A172 (cell line): ENCODE measurements around the gene NAA16. TPM values are rescaled to one million over a fixed set of nuclear protein-coding genes. Genes with fewer than 3 reads are reported as not detected.

Experiments used
- DNase-seq: peaks from one replicate; pipeline ENCODE4 v3.0.0-alpha.2; 2015; ENCODE audit warnings: low spot score
- total RNA-seq: library from RNA; depleted of rRNA; stranded (reverse); fragments of >200 nt; shearing (Covaris generic); gene quantifications from 2 replicates; pipeline ENCODE4 v1.2.3, GENCODE V29; 2014

NAA16 gene
- total RNA-seq, 1 experiment from 2014 or later: 16.9 TPM

DNA sequence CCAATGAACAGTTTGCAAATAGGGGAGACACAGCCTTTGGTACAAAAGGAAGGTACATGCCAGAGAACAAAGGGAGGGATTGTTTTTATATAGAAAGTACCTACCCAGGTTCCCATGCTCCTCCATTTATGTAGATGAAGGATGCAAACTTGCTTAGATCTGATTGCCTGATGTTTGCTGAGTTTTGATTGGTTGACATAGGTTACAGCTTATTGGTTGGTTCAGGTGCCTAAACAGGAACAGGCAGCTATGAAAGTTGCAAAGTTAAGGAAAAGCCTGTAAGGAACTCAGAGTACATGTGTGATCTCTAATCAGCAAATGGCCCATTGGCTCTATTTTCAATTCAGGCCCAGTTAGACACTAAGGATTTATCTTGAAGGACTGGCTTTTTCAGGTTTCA lies 6.5 kb upstream of the NAA16 start:
- DNase-seq: no peak

- peak; percentile 11 for DNase-seq
These were observed 4.6 kb upstream of the NAA16 start for GRCh38 chr13:41306271-41307145.

DNA sequence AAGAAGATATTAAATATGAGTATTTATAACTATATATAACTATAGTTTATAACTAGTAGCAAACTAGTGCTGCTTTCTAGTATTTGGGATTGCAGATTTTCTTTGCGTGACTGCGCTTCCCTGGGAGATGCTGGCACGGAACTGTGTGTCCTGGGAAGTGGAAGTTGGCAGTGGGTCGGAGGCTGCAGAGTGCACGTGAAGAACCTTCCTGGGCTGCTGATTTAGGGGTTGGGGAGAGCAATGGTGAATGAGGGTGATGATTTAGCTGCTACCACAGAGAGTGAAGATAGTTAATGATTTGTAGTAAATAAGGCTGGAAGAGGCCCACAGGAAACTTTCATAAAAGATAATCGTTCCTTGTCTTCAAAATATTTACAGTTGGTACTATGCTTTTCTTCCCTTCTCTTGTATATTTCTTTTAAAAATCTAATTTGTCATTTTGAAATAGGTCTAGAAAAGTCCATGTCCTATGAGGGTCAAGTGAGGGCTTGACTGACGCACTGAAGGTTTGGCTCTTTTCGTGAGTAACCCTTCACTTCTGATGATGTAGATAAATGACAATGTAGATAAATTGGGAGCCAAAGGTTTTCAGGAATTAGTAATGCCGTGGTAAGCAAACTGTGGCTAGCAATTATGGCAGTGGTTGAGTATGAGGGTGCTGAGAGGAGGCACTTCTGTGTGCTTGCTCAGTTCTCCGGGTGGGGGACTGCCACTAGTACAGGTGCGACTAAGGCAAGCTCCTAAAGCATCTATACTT lies 3.0 kb upstream of the NAA16 start:
- DNase-seq: no peak

- peak; percentile 8 for DNase-seq
These were observed 524 bp downstream of the NAA16 start for GRCh38 chr13:41311406-41312175.

- peak; percentile 25 for DNase-seq
These were observed 1.1 kb downstream of the NAA16 start for GRCh38 chr13:41312176-41312500.

DNA sequence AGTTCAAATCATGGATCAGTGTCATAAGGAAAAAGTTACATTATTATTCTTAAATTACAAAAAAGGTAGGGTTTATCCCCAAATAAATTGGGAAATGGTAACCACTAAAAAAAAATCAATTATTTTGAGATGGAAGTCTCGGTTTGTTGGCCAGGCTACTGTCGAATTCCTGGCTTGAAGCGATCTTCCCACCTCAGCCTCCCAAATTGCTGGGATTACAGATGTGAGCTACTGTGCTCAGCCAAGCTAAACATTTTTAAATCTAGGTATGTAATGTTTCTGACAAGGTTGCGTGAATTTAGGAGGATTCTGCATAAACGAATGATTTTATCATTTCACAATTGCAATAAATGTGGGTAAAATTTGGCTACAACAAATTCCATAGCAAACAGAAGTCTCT lies 2.0 kb downstream of the NAA16 start:
- no peak for DNase-seq

DNA sequence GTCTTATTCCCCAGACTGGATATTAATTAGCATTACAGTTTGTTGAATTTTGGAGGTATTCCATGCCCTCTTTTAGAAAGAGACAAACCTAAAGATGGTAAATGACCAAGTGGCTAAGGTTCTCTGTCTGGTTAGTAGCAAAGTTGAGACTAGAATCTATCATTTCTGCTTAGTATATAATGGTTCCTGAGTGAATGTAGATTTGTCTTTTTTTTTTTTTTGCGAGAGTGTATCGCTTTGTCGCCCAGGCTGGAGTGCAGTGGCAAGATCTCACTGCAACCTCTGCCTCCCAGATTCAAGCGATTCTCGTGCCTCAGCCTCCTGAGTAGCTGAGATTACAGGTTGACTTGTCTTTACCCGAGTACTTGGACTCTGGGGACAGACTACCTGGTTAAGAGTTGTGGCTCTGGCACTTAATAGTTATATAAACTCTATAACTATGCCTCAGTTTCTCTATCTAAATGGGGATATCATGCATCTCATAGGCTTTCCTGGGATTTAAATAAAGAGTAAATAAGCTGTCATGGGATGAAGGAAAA lies 2.7 kb downstream of the NAA16 start:
- DNase-seq: no peak

DNA sequence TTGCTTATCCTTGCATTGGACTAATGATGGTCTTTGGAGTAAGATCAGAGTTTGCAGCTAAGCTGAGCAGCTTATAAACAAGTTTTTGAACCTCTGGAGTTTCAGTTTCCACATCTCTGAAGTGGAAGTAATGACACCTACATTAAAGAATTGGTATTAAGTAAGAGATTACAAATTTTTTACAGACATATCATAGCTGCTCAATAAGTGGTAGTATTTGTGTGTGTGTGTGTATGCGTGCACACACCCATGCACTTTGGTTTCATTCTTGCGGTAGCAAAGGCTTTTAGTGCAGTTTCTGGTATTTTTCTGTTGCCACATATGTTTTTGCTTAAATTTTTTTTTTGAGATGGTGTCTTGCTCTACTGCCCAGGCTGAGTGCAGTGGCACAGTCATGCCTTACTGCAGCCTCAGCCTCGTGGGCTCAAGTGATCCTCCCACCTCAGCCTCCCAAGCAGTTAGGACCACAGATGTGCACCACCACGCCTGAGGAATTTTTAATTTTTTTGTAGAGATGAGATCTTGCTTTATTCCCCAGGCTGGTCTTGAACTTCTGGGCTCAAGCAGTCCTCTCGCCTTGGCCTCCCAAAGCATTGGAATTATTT lies 4.5 kb downstream of the NAA16 start:
- DNase-seq: no peak

DNA sequence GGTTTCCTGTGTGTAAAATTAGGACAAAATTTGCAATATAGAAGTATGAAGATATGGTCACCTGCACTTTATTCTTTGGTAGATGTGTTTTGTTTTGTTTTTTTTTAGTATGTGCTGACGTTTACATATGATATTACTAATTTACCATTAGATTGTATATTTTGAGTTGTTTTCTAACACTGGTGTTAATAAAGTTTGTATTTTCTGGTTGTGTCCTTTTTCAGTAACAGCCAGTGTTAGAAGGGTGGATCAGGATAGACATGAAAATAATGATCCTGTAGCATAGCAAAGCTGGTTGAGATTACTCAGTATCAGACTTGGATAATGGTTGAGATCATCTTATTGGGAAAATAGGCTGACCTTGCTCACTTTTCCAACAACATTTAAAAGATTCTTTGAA lies 6.2 kb downstream of the NAA16 start:
- no peak for DNase-seq

DNA sequence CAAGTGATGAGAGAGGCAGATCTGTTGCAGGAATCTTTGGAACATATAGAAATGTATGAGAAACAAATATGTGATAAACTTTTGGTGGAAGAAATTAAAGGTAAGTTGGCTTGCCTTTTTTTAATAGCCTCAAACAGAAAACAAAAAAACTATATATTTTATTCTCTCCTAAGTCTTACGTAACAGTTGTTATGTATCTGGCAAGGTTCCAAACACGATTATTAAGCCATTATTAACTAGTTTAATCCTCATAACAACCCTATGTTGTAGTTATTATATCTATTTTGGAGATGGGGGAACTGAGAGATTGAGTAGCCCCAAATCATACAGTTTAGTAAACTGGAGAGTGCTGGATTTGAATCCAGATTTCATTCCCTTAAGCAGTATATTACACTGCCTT lies 14.7 kb downstream of the NAA16 start:
- no peak for DNase-seq

GRCh38 chr13:41326661-41327060 lies 15.6 kb downstream of the NAA16 start:
- no peak for DNase-seq

- DNase-seq: no peak
These were observed 17.1 kb downstream of the NAA16 start for GRCh38 chr13:41327994-41328790.

GRCh38 chr13:41332829-41333228 lies 21.8 kb downstream of the NAA16 start:
- DNase-seq: no peak

- DNase-seq: no peak
These were observed 23.7 kb downstream of the NAA16 start for GRCh38 chr13:41334810-41335209.

GRCh38 chr13:41344358-41344757 lies 33.3 kb downstream of the NAA16 start:
- no peak for DNase-seq

DNA sequence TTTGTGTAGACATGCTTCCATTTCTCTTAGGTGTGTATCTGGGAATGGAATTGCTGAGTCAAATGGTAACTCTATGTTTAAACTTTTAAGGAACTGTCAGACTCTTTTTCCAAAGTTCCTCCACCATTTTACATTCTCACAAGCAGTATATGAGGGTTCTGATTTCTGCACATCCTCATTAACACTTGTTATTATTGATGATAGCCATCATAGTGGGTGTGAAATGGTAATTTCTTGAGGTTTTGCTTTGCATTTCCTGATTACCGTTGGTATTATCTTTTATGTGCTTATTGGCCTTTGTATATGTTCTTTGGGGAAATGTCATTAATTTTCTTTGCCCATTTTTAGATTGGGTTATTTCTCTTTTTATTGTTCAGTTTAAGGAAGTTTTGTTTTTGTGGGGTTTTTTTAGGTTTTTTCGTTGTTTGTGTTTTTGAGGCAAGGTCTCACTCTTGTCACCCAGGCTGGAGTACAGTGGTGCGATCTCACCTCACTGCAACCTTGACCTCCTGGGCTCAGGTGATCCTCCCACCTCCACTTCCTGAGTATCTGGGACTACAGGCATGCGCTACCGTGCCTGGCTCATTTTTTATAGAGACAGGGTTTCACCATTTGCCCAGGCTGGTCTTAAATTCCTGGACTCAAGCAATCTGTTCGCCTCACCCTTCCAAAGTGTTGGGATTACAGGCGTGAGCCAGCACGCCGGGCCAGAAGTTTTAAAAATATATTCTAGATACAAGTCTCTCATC lies 34.3 kb downstream of the NAA16 start:
- no peak for DNase-seq

- DNase-seq: no peak
These were observed 35.0 kb downstream of the NAA16 start for GRCh38 chr13:41345914-41346589.

- peak; percentile 52 for DNase-seq
These were observed 42.1 kb downstream of the NAA16 start for GRCh38 chr13:41352935-41353840.

GRCh38 chr13:41354416-41354815 lies 43.3 kb downstream of the NAA16 start:
- DNase-seq: no peak
